GM23338 (cell line): ENCODE measurements around the gene EXD3. TPM values are rescaled to one million over a fixed set of nuclear protein-coding genes. Genes with fewer than 3 reads are reported as not detected.
"Not testable (repeated sequence)": the region's sequence is repeated elsewhere in the genome, so short reads cannot be mapped to it uniquely, and the experiment has no call there.

Experiments used
- ATAC-seq: fragments of 200-7000 bp; cut with Tn5 transposase; 3 replicates; pipeline ENCODE4 v1.9.1; 2020
- DNase-seq: peaks from one replicate; pipeline ENCODE4 v3.0.0-alpha.2; 2015; ENCODE audit warnings: low spot score
- H2AFZ ChIP-seq: fragments of 200-600 bp; sonication (generic); 2 replicates; pipeline ENCODE4 v1.8.0; 2016; ENCODE audit warnings: antibody characterized with exemption, mild to moderate bottlenecking, moderate library complexity
- H3F3A ChIP-seq: fragments of 200-600 bp; sonication (generic); replicated peaks from 2 replicates; pipeline ENCODE4 v1.8.0; 2017; ENCODE audit warnings: antibody characterized with exemption, mixed run types, low read depth
- H3K27ac ChIP-seq: fragments of 200-600 bp; sonication (generic); 2 replicates; pipeline ENCODE4 v1.6.1; 2016; ENCODE audit warnings: low read depth
- H3K27me3 ChIP-seq: fragments of 200-600 bp; sonication (generic); 2 replicates; pipeline ENCODE4 v1.8.0; 2016; ENCODE audit warnings: mild to moderate bottlenecking, mixed run types, moderate library complexity; ENCODE audit not compliant: insufficient read depth
- H3K36me3 ChIP-seq: fragments of 200-600 bp; sonication (generic); 2 replicates; pipeline ENCODE4 v1.8.0; 2016; ENCODE audit warnings: mild to moderate bottlenecking; ENCODE audit not compliant: insufficient read depth
- H3K4me1 ChIP-seq: fragments of 200-600 bp; sonication (generic); 2 replicates; pipeline ENCODE4 v1.8.0; 2016; ENCODE audit warnings: mild to moderate bottlenecking, moderate library complexity; ENCODE audit not compliant: insufficient read depth
- H3K4me2 ChIP-seq: fragments of 200-600 bp; sonication (generic); 2 replicates; pipeline ENCODE4 v1.7.1; 2017; ENCODE audit warnings: mixed run types
- H3K4me3 ChIP-seq: fragments of 200-600 bp; sonication (generic); 2 replicates; pipeline ENCODE4 v1.6.1; 2016; ENCODE audit warnings: mixed run types
- H3K79me2 ChIP-seq: fragments of 200-600 bp; sonication (generic); replicated peaks from 2 replicates; pipeline ENCODE4 v1.8.0; 2017; ENCODE audit warnings: mild to moderate bottlenecking; ENCODE audit not compliant: insufficient read depth
- H3K9me2 ChIP-seq: fragments of 200-600 bp; sonication (generic); 2 replicates; pipeline ENCODE4 v1.8.0; 2017; ENCODE audit not compliant: insufficient read depth
- H4K20me1 ChIP-seq: fragments of 200-600 bp; sonication (generic); replicated peaks from 2 replicates; pipeline ENCODE4 v1.8.0; 2017; ENCODE audit warnings: mild to moderate bottlenecking; ENCODE audit not compliant: insufficient read depth
- H3K27ac Mint-ChIP-seq: 2 replicates; pipeline ENCODE4 v1.8.0; 2020; ENCODE audit warnings: inconsistent platforms, mild to moderate bottlenecking, moderate library complexity, mixed read lengths
- H3K27me3 Mint-ChIP-seq: 3 replicates; pipeline ENCODE4 v1.8.0; 2022; ENCODE audit warnings: low read depth, mild to moderate bottlenecking, moderate library complexity, mixed read lengths, inconsistent platforms; ENCODE audit not compliant: insufficient read depth, poor library complexity
- H3K36me3 Mint-ChIP-seq: 3 replicates; pipeline ENCODE4 v1.8.0; 2021; ENCODE audit warnings: low read depth, mild to moderate bottlenecking, inconsistent platforms, moderate library complexity, mixed read lengths
- H3K4me1 Mint-ChIP-seq: 3 replicates; pipeline ENCODE4 v1.8.0; 2020; ENCODE audit warnings: mild to moderate bottlenecking, inconsistent platforms, mixed read lengths
- H3K4me3 Mint-ChIP-seq: 3 replicates; pipeline ENCODE4 v1.8.0; 2021; ENCODE audit warnings: moderate library complexity, mild to moderate bottlenecking, inconsistent platforms, mixed read lengths
- H3K9me3 Mint-ChIP-seq: 3 replicates; pipeline ENCODE4 v1.8.0; 2020; ENCODE audit warnings: moderate library complexity, mild to moderate bottlenecking, inconsistent platforms, mixed read lengths
- CREB1 ChIP-seq: fragments of 250-450 bp; sonication (Bioruptor Pico); IDR thresholded peaks from 2 replicates; pipeline ENCODE4 v1.5.0; 2020; ENCODE audit warnings: low read depth, mild to moderate bottlenecking, moderate library complexity
- microRNA-seq: library from miRNA; unstranded; fragments of <30 nt; microRNA quantifications from one replicate; pipeline ENCODE4, GENCODE V29; 2017
- polyA plus RNA-seq: library from polyadenylated mRNA; unstranded; fragments of >200 nt; fragmentation: Nextera tagmentation; extraction: Ambion mirVana; gene quantifications from 2 replicates; pipeline ENCODE4 v1.2.1, GENCODE V29; 2016
- total RNA-seq: library from RNA; depleted of rRNA; stranded (reverse); fragments of >200 nt; shearing (Covaris generic); gene quantifications from 2 replicates; pipeline ENCODE4 v1.2.3, GENCODE V29; 2014; rRNA removed
- TF ChIP-seq, protein P1 (sequence below), 2 experiments: fragments of 200-600 bp in 1 of 2; sonication (generic) in 1 of 2; conservative IDR thresholded peaks; 2 replicates each; pipeline versions ENCODE4 v1.5.1 to v1.6.1; 2016 to 2017; ENCODE audit warnings: antibody characterized with exemption in 2 of 2, low read depth in 2 of 2, mild to moderate bottlenecking in 2 of 2, moderate library complexity in 1 of 2

Gene EXD3
- total and polyA plus RNA-seq, 2 experiments from 2014 or later = 3.6 to 9.7 TPM

DNA sequence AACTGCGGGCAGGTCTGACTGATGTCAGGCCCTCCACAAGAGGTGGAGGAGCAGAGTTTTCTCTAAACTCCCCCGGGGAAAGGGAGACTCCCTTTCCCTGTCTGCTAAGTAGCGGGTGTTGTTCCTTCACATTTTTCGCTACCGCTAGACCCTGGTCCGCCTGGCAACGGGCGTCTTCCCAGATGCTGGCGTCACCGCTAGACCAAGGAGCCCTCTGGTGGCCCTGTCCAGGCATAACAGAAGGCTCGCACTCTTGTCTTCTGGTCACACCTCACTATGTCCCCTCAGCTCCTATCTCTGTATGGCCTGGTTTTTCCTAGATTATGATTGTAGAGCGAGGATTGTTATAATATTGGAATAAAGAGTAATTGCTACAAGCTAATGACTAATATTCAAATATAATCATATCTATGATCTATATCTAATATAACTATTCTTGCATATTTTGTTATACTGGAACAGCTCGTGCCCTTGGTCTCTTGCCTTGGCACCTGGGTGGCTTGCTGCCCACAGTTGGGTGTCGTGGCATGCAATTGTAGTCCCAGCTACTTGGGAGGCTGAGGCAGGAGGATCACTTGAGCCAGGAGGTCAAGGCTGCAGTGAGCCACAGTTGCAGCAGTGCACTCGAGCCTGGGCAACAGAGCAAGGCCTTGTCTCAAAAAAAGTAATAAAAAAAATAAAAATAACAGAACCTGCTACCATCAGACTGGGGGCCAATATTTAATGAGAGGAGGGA, 160.6 kb downstream of the EXD3 start:
- H3K27ac ChIP-seq, H3K27ac Mint-ChIP-seq, DNase-seq, H3K79me2 ChIP-seq, H2AFZ ChIP-seq, H3K4me2 ChIP-seq, H3K4me3 ChIP-seq, H4K20me1 ChIP-seq, H3K4me1 Mint-ChIP-seq, H3K4me1 ChIP-seq, H3K4me3 Mint-ChIP-seq, H3K27me3 Mint-ChIP-seq, H3K9me2 ChIP-seq, H3K27me3 ChIP-seq, H3K36me3 ChIP-seq, H3K9me3 Mint-ChIP-seq: not testable (repeated sequence)
- peaks cover 27% of the 10 kb centered on the region for H3K36me3 Mint-ChIP-seq
- TF ChIP-seq CREB1 (CRISPR knock-in tag) = peak; percentile 60
- TF ChIP-seq, protein P1, sequence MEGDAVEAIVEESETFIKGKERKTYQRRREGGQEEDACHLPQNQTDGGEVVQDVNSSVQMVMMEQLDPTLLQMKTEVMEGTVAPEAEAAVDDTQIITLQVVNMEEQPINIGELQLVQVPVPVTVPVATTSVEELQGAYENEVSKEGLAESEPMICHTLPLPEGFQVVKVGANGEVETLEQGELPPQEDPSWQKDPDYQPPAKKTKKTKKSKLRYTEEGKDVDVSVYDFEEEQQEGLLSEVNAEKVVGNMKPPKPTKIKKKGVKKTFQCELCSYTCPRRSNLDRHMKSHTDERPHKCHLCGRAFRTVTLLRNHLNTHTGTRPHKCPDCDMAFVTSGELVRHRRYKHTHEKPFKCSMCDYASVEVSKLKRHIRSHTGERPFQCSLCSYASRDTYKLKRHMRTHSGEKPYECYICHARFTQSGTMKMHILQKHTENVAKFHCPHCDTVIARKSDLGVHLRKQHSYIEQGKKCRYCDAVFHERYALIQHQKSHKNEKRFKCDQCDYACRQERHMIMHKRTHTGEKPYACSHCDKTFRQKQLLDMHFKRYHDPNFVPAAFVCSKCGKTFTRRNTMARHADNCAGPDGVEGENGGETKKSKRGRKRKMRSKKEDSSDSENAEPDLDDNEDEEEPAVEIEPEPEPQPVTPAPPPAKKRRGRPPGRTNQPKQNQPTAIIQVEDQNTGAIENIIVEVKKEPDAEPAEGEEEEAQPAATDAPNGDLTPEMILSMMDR (conservative IDR thresholded peaks at IDR 0.05; ENCODE audit: low read depth in 2 of 2) = peak; percentile 32 to 54; a peak in 3 of 4 replicates
- H3F3A ChIP-seq = 0 out of 2 replicates have a peak, but pooled peaks cover 11% of the 10 kb centered on the region
- peak; percentile 67 for ATAC-seq

Small RNA genes lying within 50 kb of the gene (microRNA-seq; reads per million reads assigned to microRNA genes)
- 0.66 reads per million for gene MIR7114

Other genes with a start within 250 kb of the EXD3 start
- gene ANAPC2, start 234.6 kb downstream of the EXD3 start, total RNA-seq = 41.5 and 42.9 TPM in 2 replicates
- 16.4 and 19.2 TPM in 2 replicates for gene ANAPC2, start 234.6 kb downstream of the EXD3 start, polyA plus RNA-seq
- 91.5 and 132 TPM in 2 replicates for gene SSNA1, start 234.5 kb downstream of the EXD3 start, total RNA-seq
- 154 TPM in 2 replicates for gene SSNA1, start 234.5 kb downstream of the EXD3 start, polyA plus RNA-seq
- 29.2 and 29.3 TPM in 2 replicates for gene TPRN, start 222.4 kb downstream of the EXD3 start, total RNA-seq
- gene TPRN, start 222.4 kb downstream of the EXD3 start, polyA plus RNA-seq = 6.4 and 9.1 TPM in 2 replicates
- 43.2 and 53.4 TPM in 2 replicates for gene TMEM203, start 217.5 kb downstream of the EXD3 start, total RNA-seq
- gene TMEM203, start 217.5 kb downstream of the EXD3 start, polyA plus RNA-seq = 32.7 and 37.4 TPM in 2 replicates
- gene NDOR1, start 217.5 kb downstream of the EXD3 start, total RNA-seq = 25.4 and 38.1 TPM in 2 replicates
- gene NDOR1, start 217.5 kb downstream of the EXD3 start, polyA plus RNA-seq = 19.4 and 19.7 TPM in 2 replicates
- 1.4 and 1.9 TPM in 2 replicates for gene RNF208, start 200.9 kb downstream of the EXD3 start, total RNA-seq
- gene RNF208, start 200.9 kb downstream of the EXD3 start, polyA plus RNA-seq = 5.6 and 7.4 TPM in 2 replicates
- 1.4 and 2.0 TPM in 2 replicates for gene CYSRT1, start 198.0 kb downstream of the EXD3 start, total RNA-seq
- 2.0 and 3.2 TPM in 2 replicates for gene CYSRT1, start 198.0 kb downstream of the EXD3 start, polyA plus RNA-seq
- 0.63 TPM in 1 of 2 replicates, not detected in the other for gene RNF224, start 195.7 kb downstream of the EXD3 start, total RNA-seq
- gene RNF224, start 195.7 kb downstream of the EXD3 start, polyA plus RNA-seq = not detected in 2 replicates
- gene SLC34A3, start 192.3 kb downstream of the EXD3 start, total RNA-seq = not detected in 2 replicates
- gene SLC34A3, start 192.3 kb downstream of the EXD3 start, polyA plus RNA-seq = not detected in 2 replicates
- gene TUBB4B, start 181.9 kb downstream of the EXD3 start, total RNA-seq = 334 and 374 TPM in 2 replicates
- gene TUBB4B, start 181.9 kb downstream of the EXD3 start, polyA plus RNA-seq = 389 and 408 TPM in 2 replicates
- gene STPG3, start 171.9 kb downstream of the EXD3 start, total RNA-seq = not detected in 2 replicates
- gene STPG3, start 171.9 kb downstream of the EXD3 start, polyA plus RNA-seq = not detected in 2 replicates
- gene NELFB, start 167.8 kb downstream of the EXD3 start, total RNA-seq = 79.5 and 97.3 TPM in 2 replicates
- gene NELFB, start 167.8 kb downstream of the EXD3 start, polyA plus RNA-seq = 30.0 and 31.2 TPM in 2 replicates
- 14.4 and 19.0 TPM in 2 replicates for gene TOR4A, start 145.4 kb downstream of the EXD3 start, total RNA-seq
- 2.0 and 2.1 TPM in 2 replicates for gene TOR4A, start 145.4 kb downstream of the EXD3 start, polyA plus RNA-seq
- 39.0 and 55.1 TPM in 2 replicates for gene NRARP, start 120.9 kb downstream of the EXD3 start, total RNA-seq
- gene NRARP, start 120.9 kb downstream of the EXD3 start, polyA plus RNA-seq = 4.0 and 4.8 TPM in 2 replicates
- gene NOXA1, start 231 bp upstream of the EXD3 start, total RNA-seq = 0.59 and 0.62 TPM in 2 replicates
- 0.68 and 1.4 TPM in 2 replicates for gene NOXA1, start 231 bp upstream of the EXD3 start, polyA plus RNA-seq
- 0.42 and 1.6 TPM in 2 replicates for gene ENTPD8, start 18.2 kb upstream of the EXD3 start, total RNA-seq
- 0.89 and 1.1 TPM in 2 replicates for gene ENTPD8, start 18.2 kb upstream of the EXD3 start, polyA plus RNA-seq
- gene NSMF, start 36.2 kb upstream of the EXD3 start, total RNA-seq = 87.0 and 103 TPM in 2 replicates
- 20.3 and 22.3 TPM in 2 replicates for gene NSMF, start 36.2 kb upstream of the EXD3 start, polyA plus RNA-seq
- 0.39 and 0.80 TPM in 2 replicates for gene PNPLA7, start 127.2 kb upstream of the EXD3 start, total RNA-seq
- gene PNPLA7, start 127.2 kb upstream of the EXD3 start, polyA plus RNA-seq = 0.28 and 0.45 TPM in 2 replicates
- 32.6 and 32.8 TPM in 2 replicates for gene MRPL41, start 128.7 kb upstream of the EXD3 start, total RNA-seq
- 146 and 165 TPM in 2 replicates for gene MRPL41, start 128.7 kb upstream of the EXD3 start, polyA plus RNA-seq
- 53.7 and 68.8 TPM in 2 replicates for gene DPH7, start 155.8 kb upstream of the EXD3 start, total RNA-seq
- 44.5 and 48.8 TPM in 2 replicates for gene DPH7, start 155.8 kb upstream of the EXD3 start, polyA plus RNA-seq
- 50.3 and 58.5 TPM in 2 replicates for gene ZMYND19, start 167.3 kb upstream of the EXD3 start, total RNA-seq
- gene ZMYND19, start 167.3 kb upstream of the EXD3 start, polyA plus RNA-seq = 25.8 and 41.7 TPM in 2 replicates
- 33.9 and 63.8 TPM in 2 replicates for gene ARRDC1, start 182.5 kb upstream of the EXD3 start, total RNA-seq
- gene ARRDC1, start 182.5 kb upstream of the EXD3 start, polyA plus RNA-seq = 33.5 and 36.6 TPM in 2 replicates
- gene EHMT1, start 195.8 kb upstream of the EXD3 start, total RNA-seq = 160 and 177 TPM in 2 replicates
- 162 and 166 TPM in 2 replicates for gene EHMT1, start 195.8 kb upstream of the EXD3 start, polyA plus RNA-seq